PC-3 (cell line): ENCODE results near the gene HRH3. TPM values are rescaled to one million over a fixed set of nuclear protein-coding genes. Genes with fewer than 3 reads are reported as not detected.

Experiments
- ATAC-seq: fragments of 200-7000 bp; cut with Tn5 transposase; 2 replicates; pipeline ENCODE4 v1.9.1; 2020; ENCODE audit warnings: mild to moderate bottlenecking, moderate library complexity
- BruUV-seq: library from RNA; stranded (reverse); fragments of 400-500 nt; replicated peaks from 2 replicates; lab custom pipeline; 2021; lab: Mats Ljungman, UMichigan
- CTCF ChIA-PET: fragments of 300-600 bp; sonication (Branson Sonifier 250); formaldehyde crosslinking; loops from one replicate; lab custom pipeline; 2022; ENCODE audit warnings: antibody characterized with exemption; lab: Charles Lee
- POLR2A ChIA-PET: fragments of 300-600 bp; sonication (Branson Sonifier 250); formaldehyde crosslinking; loops from one replicate; lab custom pipeline; 2022; ENCODE audit warnings: antibody characterized with exemption; ENCODE audit not compliant: unreplicated experiment; lab: Charles Lee
- DNase-seq: peaks from one replicate; pipeline ENCODE4 v3.0.0-alpha.2; 2015
- H2AFZ ChIP-seq: fragments of 300-600 bp; sonication (generic); 2 replicates; pipeline ENCODE4 v1.6.0; 2016; ENCODE audit warnings: antibody characterized with exemption, low read length
- H3F3A ChIP-seq: fragments of 300-600 bp; sonication (generic); one replicate; pipeline ENCODE4 v1.6.0; 2017; ENCODE audit warnings: antibody characterized with exemption, low read length, control low read depth, mild to moderate bottlenecking; ENCODE audit not compliant: unreplicated experiment
- H3K27ac ChIP-seq: fragments of 300-600 bp; sonication (generic); 2 replicates; pipeline ENCODE4 v1.5.1; 2016; ENCODE audit warnings: mild to moderate bottlenecking, low read length
- H3K27me3 ChIP-seq: fragments of 300-600 bp; sonication (generic); 2 replicates; pipeline ENCODE4 v1.6.1; 2016; ENCODE audit warnings: low read length, mixed read lengths
- H3K36me3 ChIP-seq: fragments of 300-600 bp; sonication (generic); 2 replicates; pipeline ENCODE4 v1.6.1; 2016; ENCODE audit warnings: low read depth, mixed run types, low read length, mixed read lengths
- H3K4me1 ChIP-seq: fragments of 300-600 bp; sonication (generic); 2 replicates; pipeline ENCODE4 v1.5.1; 2016; ENCODE audit warnings: low read length; ENCODE audit not compliant: insufficient read depth
- H3K4me2 ChIP-seq: fragments of 300-600 bp; sonication (generic); 2 replicates; pipeline ENCODE4 v1.6.0; 2016; ENCODE audit warnings: low read length
- H3K4me3 ChIP-seq: fragments of 300-600 bp; sonication (generic); 2 replicates; pipeline ENCODE4 v1.5.1; 2016; ENCODE audit warnings: mild to moderate bottlenecking, low read length, mixed read lengths
- H3K79me2 ChIP-seq: fragments of 300-600 bp; sonication (generic); 2 replicates; pipeline ENCODE4 v1.6.1; 2017; ENCODE audit warnings: low read length, mixed read lengths
- H3K9ac ChIP-seq: fragments of 300-600 bp; sonication (generic); 2 replicates; pipeline ENCODE4 v1.6.0; 2016; ENCODE audit warnings: mild to moderate bottlenecking, low read length
- H3K9me2 ChIP-seq: fragments of 300-600 bp; sonication (generic); replicated peaks from 2 replicates; pipeline ENCODE4 v1.6.1; 2016; ENCODE audit warnings: mixed run types, low read length, mixed read lengths
- H3K9me3 ChIP-seq: fragments of 300-600 bp; sonication (generic); 2 replicates; pipeline ENCODE4 v1.6.1; 2016; ENCODE audit warnings: low read length, mixed read lengths
- H4K20me1 ChIP-seq: fragments of 300-600 bp; sonication (generic); 2 replicates; pipeline ENCODE4 v1.6.1; 2016; ENCODE audit warnings: low read length, mixed read lengths
- EZH2 ChIP-seq: fragments of 300-600 bp; sonication (generic); IDR thresholded peaks from one replicate; pipeline ENCODE4 v1.6.1; 2017; ENCODE audit warnings: antibody characterized with exemption, mild to moderate bottlenecking, low read length; ENCODE audit not compliant: unreplicated experiment
- EZH2phosphoT487 ChIP-seq: fragments of 300-600 bp; sonication (generic); IDR thresholded peaks from 2 replicates; pipeline ENCODE4 v1.6.1; 2018; ENCODE audit warnings: mild to moderate bottlenecking, antibody characterized with exemption, low read length, borderline replicate concordance
- intact Hi-C: fragments of 100-400 bp; cut with micrococcal nuclease; formaldehyde crosslinking; loops from 2 replicates; pipeline ENCODE4 v1.9.0; 2023
- total RNA-seq: library from RNA; depleted of rRNA; stranded (reverse); fragments of >200 nt; gene quantifications from 2 replicates; pipeline ENCODE4 v1.2.3, GENCODE V29; 2014
- TF ChIP-seq, protein P1 (sequence below): fragments of 300-600 bp; sonication (generic); conservative IDR thresholded peaks from 2 replicates; pipeline ENCODE4 v1.5.1; 2017; ENCODE audit warnings: antibody characterized with exemption, low read depth, mild to moderate bottlenecking, low read length

HRH3 gene
- total RNA-seq, 1 experiment from 2014 or later: not detected

DNA sequence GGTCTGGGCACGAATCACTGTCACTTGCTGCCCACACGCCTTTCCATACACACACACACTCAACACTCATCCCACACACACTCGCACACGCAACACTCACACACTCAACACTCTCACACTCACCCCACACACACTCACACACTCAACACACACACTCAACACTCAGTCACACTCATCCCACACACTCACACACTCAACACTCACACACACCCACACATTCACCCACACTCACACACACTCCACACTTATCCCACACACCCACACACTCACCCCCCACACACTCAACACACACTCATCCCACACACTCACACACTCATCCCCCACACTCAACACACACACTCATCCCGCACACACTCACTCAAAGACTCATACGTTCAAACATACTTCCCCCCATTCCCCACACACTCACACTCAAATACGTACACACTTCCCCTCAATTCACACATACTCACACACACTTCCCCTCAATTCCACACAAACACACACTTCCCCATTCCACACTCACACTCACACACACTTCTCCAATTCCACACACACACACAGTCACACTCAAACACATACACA is 9.0 kb upstream of the HRH3 start:
- H3K79me2 ChIP-seq: no peaks in the 10 kb centered on the region
- H3K9me3 ChIP-seq: no peaks in the 10 kb centered on the region
- TF ChIP-seq, protein P1, sequence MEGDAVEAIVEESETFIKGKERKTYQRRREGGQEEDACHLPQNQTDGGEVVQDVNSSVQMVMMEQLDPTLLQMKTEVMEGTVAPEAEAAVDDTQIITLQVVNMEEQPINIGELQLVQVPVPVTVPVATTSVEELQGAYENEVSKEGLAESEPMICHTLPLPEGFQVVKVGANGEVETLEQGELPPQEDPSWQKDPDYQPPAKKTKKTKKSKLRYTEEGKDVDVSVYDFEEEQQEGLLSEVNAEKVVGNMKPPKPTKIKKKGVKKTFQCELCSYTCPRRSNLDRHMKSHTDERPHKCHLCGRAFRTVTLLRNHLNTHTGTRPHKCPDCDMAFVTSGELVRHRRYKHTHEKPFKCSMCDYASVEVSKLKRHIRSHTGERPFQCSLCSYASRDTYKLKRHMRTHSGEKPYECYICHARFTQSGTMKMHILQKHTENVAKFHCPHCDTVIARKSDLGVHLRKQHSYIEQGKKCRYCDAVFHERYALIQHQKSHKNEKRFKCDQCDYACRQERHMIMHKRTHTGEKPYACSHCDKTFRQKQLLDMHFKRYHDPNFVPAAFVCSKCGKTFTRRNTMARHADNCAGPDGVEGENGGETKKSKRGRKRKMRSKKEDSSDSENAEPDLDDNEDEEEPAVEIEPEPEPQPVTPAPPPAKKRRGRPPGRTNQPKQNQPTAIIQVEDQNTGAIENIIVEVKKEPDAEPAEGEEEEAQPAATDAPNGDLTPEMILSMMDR: no peak
- TF ChIP-seq EZH2 (no peak), EZH2phosphoT487 (no peak)
- no TSS peak for BruUV-seq
- no peak overlapping the region for H3K4me3 ChIP-seq
- no peaks in the 10 kb centered on the region for H3F3A ChIP-seq
- H3K4me2 ChIP-seq: no peak overlapping the region
- H3K36me3 ChIP-seq: no peaks in the 10 kb centered on the region
- no peak overlapping the region for H2AFZ ChIP-seq
- DNase-seq (no peak), ATAC-seq (no peak)
- intact Hi-C loops: no loop called here
- peaks cover 4% of the 10 kb centered on the region; the same call in 1 of the 2 replicates for H3K27me3 ChIP-seq
- no peak overlapping the region for H3K9ac ChIP-seq
- H3K9me2 ChIP-seq: no peaks in the 10 kb centered on the region
- H3K27ac ChIP-seq: no peak overlapping the region
- ChIA-PET POLR2A (no interaction called here), CTCF (no interaction called here)
- H3K4me1 ChIP-seq: peaks cover 6% of the 10 kb centered on the region; the same call in 1 of the 2 replicates
- H4K20me1 ChIP-seq: no peaks in the 10 kb centered on the region

DNA sequence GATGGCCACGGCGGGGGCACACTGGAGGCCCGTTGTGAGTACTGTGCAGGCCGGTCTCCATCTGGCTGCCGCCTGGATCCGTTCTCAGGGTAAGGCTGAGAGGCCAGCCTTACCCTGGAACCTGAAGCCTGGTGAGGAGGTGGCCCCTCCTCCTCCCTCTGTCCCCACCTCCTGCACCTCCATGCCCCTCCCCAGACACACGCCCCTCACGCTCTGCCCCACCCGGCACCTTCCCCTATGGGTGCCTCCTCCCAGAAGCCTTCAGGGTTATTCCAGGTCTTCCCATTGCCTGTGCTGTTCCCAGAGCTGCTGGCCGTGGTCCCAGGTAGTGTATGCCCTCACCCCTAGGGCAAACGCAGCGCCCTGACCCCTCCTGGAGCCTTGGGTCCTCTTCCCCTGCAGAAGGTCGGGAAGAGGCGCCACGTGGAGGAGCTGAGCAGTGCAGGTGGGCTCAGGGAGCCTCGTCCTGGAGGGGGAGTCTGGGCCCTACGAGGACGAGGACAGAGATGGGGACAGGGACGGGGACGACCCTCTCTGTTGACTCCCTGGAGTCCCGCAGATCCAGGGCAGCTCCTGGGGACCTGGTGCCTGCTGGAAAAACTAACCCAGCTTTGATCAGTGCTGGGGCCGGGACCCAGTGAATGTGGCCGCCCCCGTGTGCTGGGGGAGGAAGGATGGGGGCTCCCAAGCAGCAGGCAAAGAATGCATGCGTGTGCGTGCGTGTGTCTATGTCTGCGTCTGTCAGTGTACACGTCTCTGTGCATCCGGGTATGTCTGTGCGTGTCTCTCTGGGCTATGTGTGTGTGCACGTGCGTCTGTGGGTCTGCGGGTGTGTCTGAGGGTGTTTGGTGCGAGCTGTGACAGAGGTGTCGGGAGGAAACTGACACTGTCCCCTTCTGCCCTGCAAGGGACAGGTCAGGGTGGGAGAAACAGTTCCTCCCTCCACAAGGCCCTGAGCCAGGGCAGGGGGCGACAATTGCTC is 8.2 kb upstream of the HRH3 start:
- H3K27me3 ChIP-seq: peaks cover 4% of the 10 kb centered on the region; the same call in 1 of the 2 replicates
- no peaks in the 10 kb centered on the region for H3K36me3 ChIP-seq
- H2AFZ ChIP-seq: no peak overlapping the region
- H3K4me3 ChIP-seq: no peak overlapping the region
- ChIA-PET POLR2A (no interaction called here), CTCF (no interaction called here)
- peak; percentile 33 for ATAC-seq
- no TSS peak for BruUV-seq
- no peaks in the 10 kb centered on the region for H4K20me1 ChIP-seq
- no peaks in the 10 kb centered on the region for H3F3A ChIP-seq
- no peaks in the 10 kb centered on the region for H3K9me2 ChIP-seq
- H3K4me1 ChIP-seq: peaks cover 6% of the 10 kb centered on the region; the same call in 1 of the 2 replicates
- H3K4me2 ChIP-seq: no peak overlapping the region
- H3K27ac ChIP-seq: no peak overlapping the region
- no peaks in the 10 kb centered on the region for H3K9me3 ChIP-seq
- no peak for DNase-seq
- intact Hi-C loops: no loop called here
- TF ChIP-seq, protein P1: no peak
- TF ChIP-seq EZH2 (no peak), EZH2phosphoT487 (no peak)
- no peak overlapping the region for H3K9ac ChIP-seq
- H3K79me2 ChIP-seq: no peaks in the 10 kb centered on the region

DNA sequence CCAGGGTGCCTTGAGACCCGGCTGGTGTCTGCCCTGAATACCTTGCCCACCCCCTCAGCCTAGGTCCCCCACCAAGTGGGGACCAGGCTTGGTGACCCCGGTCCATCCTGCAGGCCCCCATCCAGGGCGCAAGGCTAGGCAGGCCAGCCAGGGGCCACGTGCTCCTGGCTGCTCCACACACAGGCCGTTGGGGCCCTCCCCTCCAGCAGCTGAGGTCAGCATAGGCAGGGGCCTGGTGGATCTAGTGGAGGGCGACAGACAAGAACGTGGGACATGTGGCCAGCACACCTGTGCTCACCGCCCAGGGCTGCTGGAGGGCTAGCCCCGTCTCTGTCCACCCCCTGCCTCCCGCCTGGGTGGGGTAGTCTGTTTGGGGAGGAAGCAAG is 7.5 kb upstream of the HRH3 start:
- TF ChIP-seq, protein P1: no peak
- no peak for TF ChIP-seq EZH2
- no peak overlapping the region for H3K9ac ChIP-seq
- peaks cover 4% of the 10 kb centered on the region; the same call in 1 of the 2 replicates for H3K4me1 ChIP-seq
- no peaks in the 10 kb centered on the region for H3K9me3 ChIP-seq
- H3K79me2 ChIP-seq: no peaks in the 10 kb centered on the region
- ATAC-seq: 0 out of 2 replicates have a peak, but pooled peaks have one; percentile 9
- H3K36me3 ChIP-seq: no peaks in the 10 kb centered on the region
- intact Hi-C loops: no loop called here
- DNase-seq: no peak
- no peak overlapping the region for H2AFZ ChIP-seq
- no peak overlapping the region for H3K4me3 ChIP-seq
- ChIA-PET POLR2A (no interaction called here), CTCF (no interaction called here)
- H3K27ac ChIP-seq: no peak overlapping the region
- H3F3A ChIP-seq: no peaks in the 10 kb centered on the region
- peaks cover 4% of the 10 kb centered on the region; the same call in 1 of the 2 replicates for H3K27me3 ChIP-seq
- H3K9me2 ChIP-seq: no peaks in the 10 kb centered on the region
- H4K20me1 ChIP-seq: no peaks in the 10 kb centered on the region
- H3K4me2 ChIP-seq: no peak overlapping the region
- BruUV-seq: no TSS peak
